Liver (tissue), 9 donors: ENCODE data around the gene UBASH3A. TPM values are rescaled to one million over a fixed set of nuclear protein-coding genes. Genes with fewer than 3 reads are reported as not detected.

ENCODE experiments used
- DNase-seq: peaks from one replicate; pipeline ENCODE4 v3.0.0-alpha.2; 2017; ENCODE audit warnings: low spot score
- H3K27ac ChIP-seq, 2 donors: one replicate each; pipeline ENCODE4 v1.7.0; 2013; ENCODE audit warnings: inconsistent platforms in 2 of 2, low read length in 2 of 2, control low read depth in 1 of 2, low read depth in 1 of 2, mild to moderate bottlenecking in 1 of 2
- H3K27me3 ChIP-seq, 4 donors: one replicate each; pipeline versions ENCODE4 v1.6.1 to v1.7.0; 2013; ENCODE audit warnings: low read length in 3 of 4, inconsistent platforms in 1 of 4, mild to moderate bottlenecking in 1 of 4, moderate library complexity in 1 of 4; ENCODE audit not compliant: control insufficient read depth in 4 of 4, insufficient read depth in 4 of 4
- H3K36me3 ChIP-seq, 4 donors: one replicate each; pipeline versions ENCODE4 v1.6.1 to v1.7.0; 2013; ENCODE audit warnings: low read length in 3 of 4, mild to moderate bottlenecking in 3 of 4, low read depth in 1 of 4, moderate library complexity in 1 of 4; ENCODE audit not compliant: control insufficient read depth in 4 of 4, insufficient read depth in 3 of 4
- H3K4me1 ChIP-seq, 4 donors: one replicate each; pipeline versions ENCODE4 v1.6.1 to v1.7.0; 2013; ENCODE audit warnings: low read length in 3 of 4, mild to moderate bottlenecking in 3 of 4, moderate library complexity in 1 of 4; ENCODE audit not compliant: control insufficient read depth in 4 of 4, insufficient read depth in 4 of 4
- H3K4me3 ChIP-seq, 3 donors: one replicate each; pipeline versions ENCODE4 v1.6.1 to v1.7.0; 2013; ENCODE audit warnings: low read length in 3 of 3, control low read depth in 1 of 3, low read depth in 1 of 3, mild to moderate bottlenecking in 1 of 3
- H3K9ac ChIP-seq, 2 donors: one replicate each; pipeline ENCODE4 v1.7.0; 2013; ENCODE audit warnings: low read length in 2 of 2, mild to moderate bottlenecking in 2 of 2, moderate library complexity in 2 of 2, control low read depth in 1 of 2, low read depth in 1 of 2
- H3K9me3 ChIP-seq, 4 donors: one replicate each; pipeline versions ENCODE4 v1.6.1 to v1.7.0; 2013; ENCODE audit warnings: low read length in 3 of 4; ENCODE audit not compliant: control insufficient read depth in 4 of 4
- ATF3 ChIP-seq: IDR thresholded peaks from 2 replicates; pipeline ENCODE4 v1.6.1; 2016; ENCODE audit warnings: antibody characterized with exemption
- CTCF ChIP-seq: fragments of 150-350 bp; IDR thresholded peaks from 2 replicates; pipeline ENCODE4 v1.5.1; 2017; ENCODE audit warnings: improper control_type of control experiment, low read depth, low read length; ENCODE audit not compliant: missing input control
- EGR1 ChIP-seq, 2 donors: IDR thresholded peaks; 2 replicates each; pipeline ENCODE4 v1.6.1; 2016 to 2018; ENCODE audit warnings: antibody characterized with exemption in 2 of 2, low read depth in 2 of 2
- FOXA1 ChIP-seq: IDR thresholded peaks from 2 replicates; pipeline ENCODE4 v1.6.1; 2016; ENCODE audit warnings: antibody characterized with exemption
- FOXA2 ChIP-seq: IDR thresholded peaks from 2 replicates; pipeline ENCODE4 v1.6.1; 2016; ENCODE audit warnings: antibody characterized with exemption
- GABPA ChIP-seq, 2 donors: IDR thresholded peaks in 1 of 2; conservative IDR thresholded peaks in 1 of 2; 2 replicates each; pipeline ENCODE4 v1.6.1; 2016; ENCODE audit warnings: antibody characterized with exemption in 2 of 2, mild to moderate bottlenecking in 1 of 2, moderate library complexity in 1 of 2
- HNF4A ChIP-seq, 2 donors: conservative IDR thresholded peaks; 2 replicates each; pipeline ENCODE4 v1.6.1; 2016; ENCODE audit warnings: antibody characterized with exemption in 2 of 2, mild to moderate bottlenecking in 2 of 2
- JUND ChIP-seq, 2 donors: IDR thresholded peaks; 2 replicates each; pipeline ENCODE4 v1.6.1; 2016; ENCODE audit warnings: antibody characterized with exemption in 2 of 2
- MAX ChIP-seq: IDR thresholded peaks from 2 replicates; pipeline ENCODE4 v1.6.1; 2016; ENCODE audit warnings: antibody characterized with exemption
- NR2F2 ChIP-seq: IDR thresholded peaks from 2 replicates; pipeline ENCODE4 v1.6.1; 2016; ENCODE audit warnings: antibody characterized with exemption
- RAD21 ChIP-seq, 2 donors: IDR thresholded peaks; 2 replicates each; pipeline ENCODE4 v1.6.1; 2016; ENCODE audit warnings: antibody characterized with exemption in 2 of 2, mild to moderate bottlenecking in 2 of 2
- REST ChIP-seq: IDR thresholded peaks from 2 replicates; pipeline ENCODE4 v1.6.1; 2016; ENCODE audit warnings: antibody characterized with exemption, mild to moderate bottlenecking
- RXRA ChIP-seq, 2 donors: IDR thresholded peaks; 2 replicates each; pipeline ENCODE4 v1.6.1; 2017 to 2018; ENCODE audit warnings: antibody characterized with exemption in 2 of 2, mild to moderate bottlenecking in 1 of 2
- SP1 ChIP-seq: IDR thresholded peaks from 2 replicates; pipeline ENCODE4 v1.6.1; 2018; ENCODE audit warnings: antibody characterized with exemption, mild to moderate bottlenecking
- TAF1 ChIP-seq: conservative IDR thresholded peaks from 2 replicates; pipeline ENCODE4 v1.6.1; 2016; ENCODE audit warnings: antibody characterized with exemption, mild to moderate bottlenecking
- YY1 ChIP-seq: IDR thresholded peaks from 2 replicates; pipeline ENCODE4 v1.6.1; 2016; ENCODE audit warnings: antibody characterized with exemption, mild to moderate bottlenecking
- ZBTB33 ChIP-seq: IDR thresholded peaks from 2 replicates; pipeline ENCODE4 v1.6.1; 2016; ENCODE audit warnings: antibody characterized with exemption
- WGBS: extraction: QIAGEN DNeasy Blood & Tissue Kit; methylation state at CpG from one replicate; pipeline ENCODE4 v1.1.7; 2013; 5-methylcytosine and 5-hydroxymethylcytosine counted together
- polyA plus RNA-seq, 2 donors: library from polyadenylated mRNA; stranded (reverse) in 1 of 2; unstranded in 1 of 2; fragments of 200-250 nt in 1 of 2; fragments of >200 nt in 1 of 2; fragmentation: Nextera tagmentation in 1 of 2; extraction: Ambion mirVana in 1 of 2; gene quantifications; one replicate each; pipeline versions ENCODE4 v1.2.1 to v1.2.3, GENCODE V29; 2013 to 2015
- total RNA-seq, 2 donors: library from RNA; depleted of rRNA; stranded (reverse); fragments of >200 nt; gene quantifications; one replicate each; pipeline ENCODE4 v1.2.3, GENCODE V29; 2014
- donor health status: healthy.
- donor health status: healthy.
- donor health status: healthy.
- donor health status: healthy.
- donor health status: healthy.

Gene UBASH3A
- total and polyA plus RNA-seq, 4 donors = 0.10 to 0.75 (median 0.45) TPM

GRCh38 chr21:42471716-42472330, 68.1 kb downstream of the UBASH3A start (continued):
- TF ChIP-seq HNF4A (conservative IDR thresholded peaks at IDR 0.05) (no peak), ATF3 (no peak)

- Histone ChIP-seq H3K36me3 (no peaks in the 10 kb centered on the region), H3K27me3 (no peaks in the 10 kb centered on the region), H3K27ac (no peak overlapping the region), H3K4me1 (peaks cover 5 to 14% (median 9%) of the 10 kb centered on the region in 4 donors), H3K9me3 (no peaks in the 10 kb centered on the region), H3K9ac (no peak overlapping the region), H3K4me3 (no peak overlapping the region)
- no peak for TF ChIP-seq ATF3
- TF ChIP-seq MAX = no peak
- no peak for TF ChIP-seq JUND (IDR thresholded peaks at IDR 0.05)
- TF ChIP-seq FOXA2 = no peak
- TF ChIP-seq YY1 = no peak
- TF ChIP-seq CTCF = no peak
- TF ChIP-seq REST = no peak
- TF ChIP-seq NR2F2 = no peak
- no peak for TF ChIP-seq ZBTB33
- no peak for TF ChIP-seq RAD21 (IDR thresholded peaks at IDR 0.05)
- TF ChIP-seq EGR1 (IDR thresholded peaks at IDR 0.05; ENCODE audit: low read depth in 2 of 2) = no peak
- no peak for TF ChIP-seq HNF4A (conservative IDR thresholded peaks at IDR 0.05)
- no peak for TF ChIP-seq RXRA (IDR thresholded peaks at IDR 0.05)
- TF ChIP-seq GABPA (IDR thresholded peaks at IDR 0.05 in 1 of 2, conservative IDR thresholded peaks at IDR 0.05 in 1 of 2) = no peak
- no peak for TF ChIP-seq SP1
- no peak for TF ChIP-seq TAF1
- TF ChIP-seq FOXA1 = no peak
- 89% methylated on average over 7 of the region's 7 CpGs for WGBS
- DNase-seq = no peak
Observed at GRCh38 chr21:42472521-42472920, 68.8 kb downstream of the UBASH3A start.
